ENCODE measurements around the gene WDR81.

The WDR81 gene

GRCh38 chr17:1716076-1716911 is 8.2 kb upstream of the WDR81 start:
- peaks cover 14% of the 10 kb centered on the region for H3K4me1 ChIP-seq (ENCODE audit: low read length)
- peak overlapping the region; percentile 96 for H3K4me3 ChIP-seq (ENCODE audit: low read length)
- H2AFZ ChIP-seq (ENCODE audit: low read depth, low read length), result no peak overlapping the region
- no peaks in the 10 kb centered on the region for H3K27me3 ChIP-seq (ENCODE audit: low read depth, low read length)
- H3K36me3 ChIP-seq (replicated peaks; ENCODE audit: low read depth, low read length), result no peaks in the 10 kb centered on the region
- H3K79me2 ChIP-seq (ENCODE audit: low read length), result no peaks in the 10 kb centered on the region
- peak overlapping the region; percentile 99 for H3K9ac ChIP-seq (ENCODE audit: low read length)
- H3K9me3 ChIP-seq (ENCODE audit: insufficient read depth, low read length), result no peaks in the 10 kb centered on the region
- no peaks in the 10 kb centered on the region for H4K20me1 ChIP-seq (ENCODE audit: insufficient read depth, low read length)
- H3K27ac ChIP-seq (ENCODE audit: low read length), result peak overlapping the region; percentile 95
- peak overlapping the region; percentile 78 for H3K4me2 ChIP-seq (ENCODE audit: low read length)
- TF ChIP-seq EZH2phosphoT487 (IDR thresholded peaks at IDR 0.05; ENCODE audit: low read depth), result no peak
- no peak for TF ChIP-seq CTCF (IDR thresholded peaks at IDR 0.05; ENCODE audit: low read depth, low read length)

- H2AFZ ChIP-seq (ENCODE audit: low read depth, low read length), result peak overlapping the region; percentile 91; the same call in 1 of the 2 replicates
- H3K36me3 ChIP-seq (replicated peaks; ENCODE audit: low read depth, low read length), result no peaks in the 10 kb centered on the region
- H3K9ac ChIP-seq (ENCODE audit: low read length), result peak overlapping the region; percentile 99
- H3K27me3 ChIP-seq (ENCODE audit: low read depth, low read length), result no peaks in the 10 kb centered on the region
- peaks cover 19% of the 10 kb centered on the region for H3K4me1 ChIP-seq (ENCODE audit: low read length)
- H3K27ac ChIP-seq (ENCODE audit: low read length), result peak overlapping the region; percentile 95
- no peaks in the 10 kb centered on the region for H3K9me3 ChIP-seq (ENCODE audit: insufficient read depth, low read length)
- H3K4me3 ChIP-seq (ENCODE audit: low read length), result peak overlapping the region; percentile 96
- TF ChIP-seq EZH2phosphoT487 (IDR thresholded peaks at IDR 0.05; ENCODE audit: low read depth), result no peak
- no peak for TF ChIP-seq CTCF (IDR thresholded peaks at IDR 0.05; ENCODE audit: low read depth, low read length)
- H3K4me2 ChIP-seq (ENCODE audit: low read length), result peak overlapping the region; percentile 88
- no peaks in the 10 kb centered on the region for H3K79me2 ChIP-seq (ENCODE audit: low read length)
- H4K20me1 ChIP-seq (ENCODE audit: insufficient read depth, low read length), result no peaks in the 10 kb centered on the region
Observed at GRCh38 chr17:1716912-1717695, 7.4 kb upstream of the WDR81 start.

- H3K4me3 ChIP-seq (ENCODE audit: low read length), result peak overlapping the region; percentile 96; the same call in 1 of the 2 replicates
- H3K27me3 ChIP-seq (ENCODE audit: low read depth, low read length), result no peaks in the 10 kb centered on the region
- H3K79me2 ChIP-seq (ENCODE audit: low read length), result no peaks in the 10 kb centered on the region
- TF ChIP-seq EZH2phosphoT487 (IDR thresholded peaks at IDR 0.05; ENCODE audit: low read depth) (no peak), CTCF (IDR thresholded peaks at IDR 0.05; ENCODE audit: low read depth, low read length) (no peak)
- no peak overlapping the region for H3K27ac ChIP-seq (ENCODE audit: low read length)
- peak overlapping the region; percentile 99; the same call in 1 of the 2 replicates for H3K9ac ChIP-seq (ENCODE audit: low read length)
- H3K4me2 ChIP-seq (ENCODE audit: low read length), result peak overlapping the region; percentile 88
- H2AFZ ChIP-seq (ENCODE audit: low read depth, low read length), result no peak overlapping the region
- H3K4me1 ChIP-seq (ENCODE audit: low read length), result peaks cover 29% of the 10 kb centered on the region
- no peaks in the 10 kb centered on the region for H3K9me3 ChIP-seq (ENCODE audit: insufficient read depth, low read length)
- H3K36me3 ChIP-seq (replicated peaks; ENCODE audit: low read depth, low read length), result no peaks in the 10 kb centered on the region
- no peaks in the 10 kb centered on the region for H4K20me1 ChIP-seq (ENCODE audit: insufficient read depth, low read length)
Observed at GRCh38 chr17:1718362-1719165, 5.9 kb upstream of the WDR81 start.

All from OCI-LY3 (cell line).